Activated CD8-positive, alpha-beta memory T cell treated with anti-CD3 and anti-CD28 coated beads, Interleukin-2, amount 50 U/mL, for 24 hours (primary cell): Measurements from ENCODE around the gene OR4C45.
"Not testable (repeated sequence)": the region's sequence is repeated elsewhere in the genome, so short reads cannot be mapped to it uniquely, and the experiment has no call there.

ENCODE experiments used
- DNase-seq: peaks from one replicate; pipeline ENCODE4 v3.0.0-alpha.2; 2020; ENCODE audit errors: extremely low read depth

Gene OR4C45

GRCh38 chr11:50032574-50032973 is at the start of gene OR4C45:
Gene OR4C45 (plus strand): TSS chr11:50032874.
- no peak for DNase-seq

GRCh38 chr11:49995565-49995964 is 37.1 kb upstream of the OR4C45 start:
- no peak for DNase-seq

- no peak for DNase-seq
Measured at GRCh38 chr11:50030193-50030592, 2.5 kb upstream of the OR4C45 start.

GRCh38 chr11:50036239-50036638 is 3.6 kb downstream of the OR4C45 start:
- DNase-seq, result not testable (repeated sequence)

- DNase-seq, result no peak
Measured at GRCh38 chr11:50037251-50037650, 4.6 kb downstream of the OR4C45 start.

- DNase-seq, result no peak
Measured at GRCh38 chr11:50044647-50045046, 12.0 kb downstream of the OR4C45 start.

GRCh38 chr11:50063056-50063455 is 30.4 kb downstream of the OR4C45 start:
- not testable (repeated sequence) for DNase-seq

- no peak for DNase-seq
Measured at GRCh38 chr11:50070389-50070788, 37.7 kb downstream of the OR4C45 start.

- no peak for DNase-seq
Measured at GRCh38 chr11:50071584-50072225, 39.0 kb downstream of the OR4C45 start.

GRCh38 chr11:50072226-50073112 is 39.8 kb downstream of the OR4C45 start:
- DNase-seq, result no peak

GRCh38 chr11:50073113-50074105 is 40.7 kb downstream of the OR4C45 start:
- DNase-seq, result no peak

GRCh38 chr11:50074161-50074560 is 41.5 kb downstream of the OR4C45 start:
- DNase-seq, result no peak

- no peak for DNase-seq
Measured at GRCh38 chr11:50075856-50076255, 43.2 kb downstream of the OR4C45 start.

- DNase-seq, result no peak
Measured at GRCh38 chr11:50077526-50077925, 44.9 kb downstream of the OR4C45 start.

- DNase-seq, result no peak
Measured at GRCh38 chr11:50078001-50078400, 45.3 kb downstream of the OR4C45 start.

GRCh38 chr11:50078946-50079345 is 46.3 kb downstream of the OR4C45 start:
- not testable (repeated sequence) for DNase-seq

- no peak for DNase-seq
Measured at GRCh38 chr11:50080256-50080655, 47.6 kb downstream of the OR4C45 start.
